Heart right ventricle (tissue), 16 donors: ENCODE measurements around the gene LCORL. TPM values are rescaled to one million over a fixed set of nuclear protein-coding genes. Genes with fewer than 3 reads are reported as not detected.

Source experiments
- ATAC-seq, 8 donors: fragments of 200-7000 bp; cut with Tn5 transposase; one replicate each; pipeline ENCODE4 v1.9.1; 2020; ENCODE audit warnings: mild to moderate bottlenecking in 8 of 8, moderate library complexity in 8 of 8, moderate number of reproducible peaks in 1 of 8
- DNase-seq, 2 donors: peaks; one replicate each; pipeline ENCODE4 v3.0.0-alpha.2; 2020
- H3K27ac ChIP-seq, 10 donors: fragments of 200-600 bp; sonication (generic) in 2 of 10; one replicate each; pipeline versions ENCODE4 v1.5.0 to v1.8.0; 2020 to 2022; ENCODE audit warnings: mild to moderate bottlenecking in 3 of 10
- H3K27me3 ChIP-seq, 7 donors: fragments of 200-600 bp; one replicate each; pipeline ENCODE4 v1.8.0; 2021 to 2022; ENCODE audit warnings: mild to moderate bottlenecking in 2 of 7
- H3K36me3 ChIP-seq, 9 donors: fragments of 200-600 bp; sonication (generic) in 1 of 9; one replicate each; pipeline versions ENCODE4 v1.5.0 to v1.8.0; 2020 to 2022; ENCODE audit warnings: mild to moderate bottlenecking in 2 of 9
- H3K4me1 ChIP-seq, 9 donors: fragments of 200-600 bp; sonication (generic) in 1 of 9; one replicate each; pipeline versions ENCODE4 v1.5.0 to v1.8.0; 2020 to 2022; ENCODE audit warnings: mild to moderate bottlenecking in 4 of 9
- H3K4me3 ChIP-seq, 10 donors: fragments of 200-600 bp; sonication (generic) in 2 of 10; one replicate each; pipeline versions ENCODE4 v1.5.0 to v1.8.0; 2020 to 2022; ENCODE audit warnings: mild to moderate bottlenecking in 7 of 10, moderate library complexity in 2 of 10
- H3K9me3 ChIP-seq, 11 donors: fragments of 200-600 bp in 10 of 11; sonication (generic) in 2 of 11; one replicate each; pipeline versions ENCODE4 v1.5.0 to v1.8.0; 2013 to 2022; ENCODE audit warnings: mild to moderate bottlenecking in 2 of 11, control low read depth in 1 of 11, moderate library complexity in 1 of 11
- WGBS, 2 donors: extraction: QIAGEN DNeasy Blood & Tissue Kit; methylation state at CpG; one replicate each; pipeline ENCODE4 v1.1.7; 2013; ENCODE audit warnings: inconsistent platforms in 1 of 2; 5-methylcytosine and 5-hydroxymethylcytosine counted together
- intact Hi-C, 10 donors: fragments of 100-400 bp; cut with DNase I; formaldehyde crosslinking; loops; one replicate each; pipeline versions ENCODE4 v1.11.1 to v1.14.2; 2022
- polyA plus RNA-seq, 2 donors: library from polyadenylated mRNA; stranded (reverse); fragments of 200-250 nt; gene quantifications; one replicate each; pipeline ENCODE4 v1.2.3, GENCODE V29; 2013
- total RNA-seq, 10 donors: library from RNA; stranded (reverse); fragmentation: NEBNext Ultra II Directional in 3 of 10; extraction: Animal tissue kit (Norgen Biotek cat#: 25700) in 3 of 10; gene quantifications; one replicate each; pipeline versions ENCODE4 v1.2.1 to v1.2.4, GENCODE V29; 2021 to 2023
- TF ChIP-seq, protein P1 (sequence below), 9 donors: fragments of 200-600 bp; sonication (generic) in 2 of 9; IDR thresholded peaks; one replicate each; pipeline versions ENCODE4 v1.5.0 to v1.8.0; 2021 to 2022; ENCODE audit warnings: antibody characterized with exemption in 9 of 9, mild to moderate bottlenecking in 5 of 9, moderate library complexity in 1 of 9
- donor health status: Arrhythmogenic right ventricular cardiomyopathy.
- donor health status: ischemic (EF 13 %, LVEDD 7.1; RV severe dilation, severe dysfunction).
- donor health status: healthy with polysubstance abuse.
- donor health status: DM: no; HTN: yes; CAD: no.
- donor health status: DM: no; HTN: no; CAD: no.
- donor health status: ischemic (EF 25% LVEDD 6.9; RV normal size, moderate dysfunction).
- donor health status: ischemic (EF 25% LVEDD 5.7; RV mildly dilated, moderate dysfunction).
- donor health status: healthy.
- donor health status: DM: yes; HTN: yes; CAD: no.
- donor health status: Ischemic cardiomyopathy.
- donor health status: ischemic (EF 35%, LVEDD 5.7; RV mildly dilated, moderate dysfunction).
- donor health status: nonischemic (EF 11% LVEDD 7.7; RV severe dilation, severe dysfunction).
- donor health status: DM: yes; HTN: yes; CAD: no.
- donor health status: PGD.
- donor health status: ischemic (EF 29% LVEDD 5.4; RV normal size, mild dysfunction).
- donor health status: nonischemic (EF 23%, LVEDD 6.1; RV moderate dilation, normal function).

LCORL gene
- total and polyA plus RNA-seq, 12 donors: 1.7 to 11.1 (median 6.4) TPM

- Histone ChIP-seq H3K4me3 (no peak overlapping the region), H3K27me3 (no peaks in the 10 kb centered on the region), H3K36me3 (peaks cover 0 to under 1% (median 0%) of the 10 kb centered on the region in 9 donors), H3K9me3 (peaks cover 0 to 36% (median 14%) of the 10 kb centered on the region in 11 donors), H3K4me1 (no peaks in the 10 kb centered on the region), H3K27ac (no peak overlapping the region)
- 88 to 89% methylated on average over 3 of the region's 3 CpGs for WGBS, 2 donors
- intact Hi-C loops: no loop called here
- no peak for ATAC-seq
- TF ChIP-seq, protein P1, sequence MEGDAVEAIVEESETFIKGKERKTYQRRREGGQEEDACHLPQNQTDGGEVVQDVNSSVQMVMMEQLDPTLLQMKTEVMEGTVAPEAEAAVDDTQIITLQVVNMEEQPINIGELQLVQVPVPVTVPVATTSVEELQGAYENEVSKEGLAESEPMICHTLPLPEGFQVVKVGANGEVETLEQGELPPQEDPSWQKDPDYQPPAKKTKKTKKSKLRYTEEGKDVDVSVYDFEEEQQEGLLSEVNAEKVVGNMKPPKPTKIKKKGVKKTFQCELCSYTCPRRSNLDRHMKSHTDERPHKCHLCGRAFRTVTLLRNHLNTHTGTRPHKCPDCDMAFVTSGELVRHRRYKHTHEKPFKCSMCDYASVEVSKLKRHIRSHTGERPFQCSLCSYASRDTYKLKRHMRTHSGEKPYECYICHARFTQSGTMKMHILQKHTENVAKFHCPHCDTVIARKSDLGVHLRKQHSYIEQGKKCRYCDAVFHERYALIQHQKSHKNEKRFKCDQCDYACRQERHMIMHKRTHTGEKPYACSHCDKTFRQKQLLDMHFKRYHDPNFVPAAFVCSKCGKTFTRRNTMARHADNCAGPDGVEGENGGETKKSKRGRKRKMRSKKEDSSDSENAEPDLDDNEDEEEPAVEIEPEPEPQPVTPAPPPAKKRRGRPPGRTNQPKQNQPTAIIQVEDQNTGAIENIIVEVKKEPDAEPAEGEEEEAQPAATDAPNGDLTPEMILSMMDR (IDR thresholded peaks at IDR 0.05): no peak
- DNase-seq: no peak
These were observed 91.3 kb downstream of the LCORL start for GRCh38 chr4:17930256-17930655.

DNA sequence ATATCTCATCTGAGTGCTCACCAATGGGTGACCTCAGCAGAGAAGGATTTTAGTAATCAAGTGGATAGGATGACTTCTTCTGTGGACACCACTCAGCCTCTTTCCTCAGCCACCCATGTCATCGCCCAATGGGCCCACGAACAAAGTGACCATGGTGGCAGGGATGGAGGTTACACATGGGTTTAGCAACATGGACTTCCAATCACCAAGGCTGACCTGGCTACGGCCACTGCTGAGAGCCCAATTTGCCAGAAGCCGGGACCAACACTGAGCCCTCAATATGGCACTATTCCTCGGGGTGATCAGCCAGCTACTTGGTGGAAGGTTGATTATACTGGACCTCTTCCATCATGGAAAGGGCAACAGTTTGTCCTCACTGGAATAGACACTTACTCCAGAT, 97.4 kb downstream of the LCORL start:
- WGBS, 2 donors: 97 to 99% methylated on average over 5 of the region's 5 CpGs
- DNase-seq (no peak), ATAC-seq (no peak)
- H3K4me3 ChIP-seq: no peak overlapping the region
- H3K36me3 ChIP-seq: peaks cover 0 to 12% (median 0%) of the 10 kb centered on the region in 9 donors
- H3K9me3 ChIP-seq: peaks cover 0 to 20% (median 6%) of the 10 kb centered on the region in 11 donors
- no peak overlapping the region for H3K27ac ChIP-seq
- intact Hi-C loops: no loop called here
- TF ChIP-seq, protein P1 (IDR thresholded peaks at IDR 0.05): no peak
- no peaks in the 10 kb centered on the region for H3K4me1 ChIP-seq
- no peaks in the 10 kb centered on the region for H3K27me3 ChIP-seq

- TF ChIP-seq, protein P1 (IDR thresholded peaks at IDR 0.05): no peak
- Histone ChIP-seq H3K36me3 (peaks cover 0 to 12% (median 0%) of the 10 kb centered on the region in 9 donors), H3K27ac (no peak overlapping the region), H3K4me3 (no peak overlapping the region), H3K9me3 (peaks cover 0 to 15% (median 0%) of the 10 kb centered on the region in 11 donors), H3K4me1 (no peaks in the 10 kb centered on the region), H3K27me3 (no peaks in the 10 kb centered on the region)
- intact Hi-C loops: no loop called here
- DNase-seq: no peak
- no peak for ATAC-seq
- 97 to 100% methylated on average over 1 of the region's 1 CpG for WGBS, 2 donors
These were observed 100.1 kb downstream of the LCORL start for GRCh38 chr4:17921451-17921850.

DNA sequence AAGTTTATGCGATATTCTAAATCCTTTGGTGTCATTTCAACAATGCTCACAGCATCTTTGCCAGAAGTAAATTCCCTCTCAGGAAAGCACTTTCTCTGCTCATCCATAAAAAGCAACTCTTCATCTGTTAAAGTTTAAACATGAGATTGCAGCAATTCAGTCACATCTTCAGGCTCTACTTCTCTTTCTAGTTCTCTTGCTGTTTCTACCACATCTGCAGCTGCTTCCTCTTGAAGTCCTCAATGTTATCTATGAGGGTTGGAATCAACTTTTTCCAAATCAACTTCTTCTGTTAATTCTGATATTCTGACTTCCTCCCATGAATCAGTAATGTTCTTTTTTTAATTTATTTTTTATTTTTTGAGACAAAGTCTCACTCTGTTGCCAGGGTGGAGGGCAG, 100.9 kb downstream of the LCORL start:
- no peaks in the 10 kb centered on the region for H3K4me1 ChIP-seq
- no peak overlapping the region for H3K27ac ChIP-seq
- H3K36me3 ChIP-seq: peaks cover 0 to 12% (median 0%) of the 10 kb centered on the region in 9 donors
- H3K4me3 ChIP-seq: no peak overlapping the region
- DNase-seq (no peak), ATAC-seq (no peak)
- H3K9me3 ChIP-seq: peaks cover 0 to 15% (median 0%) of the 10 kb centered on the region in 11 donors
- 86 to 96% methylated on average over 1 of the region's 1 CpG for WGBS, 2 donors
- no peaks in the 10 kb centered on the region for H3K27me3 ChIP-seq
- intact Hi-C loops: no loop called here
- TF ChIP-seq, protein P1 (IDR thresholded peaks at IDR 0.05): no peak
